Measurements from ENCODE around the gene TMED6. TPM values are rescaled to one million over a fixed set of nuclear protein-coding genes. Genes with fewer than 3 reads are reported as not detected.

TMED6 gene
- total and polyA plus RNA-seq, 2 of the 8 experiments (the other 6 are each of a cell fraction or from before 2014, with no cell fraction given), result not detected

DNA sequence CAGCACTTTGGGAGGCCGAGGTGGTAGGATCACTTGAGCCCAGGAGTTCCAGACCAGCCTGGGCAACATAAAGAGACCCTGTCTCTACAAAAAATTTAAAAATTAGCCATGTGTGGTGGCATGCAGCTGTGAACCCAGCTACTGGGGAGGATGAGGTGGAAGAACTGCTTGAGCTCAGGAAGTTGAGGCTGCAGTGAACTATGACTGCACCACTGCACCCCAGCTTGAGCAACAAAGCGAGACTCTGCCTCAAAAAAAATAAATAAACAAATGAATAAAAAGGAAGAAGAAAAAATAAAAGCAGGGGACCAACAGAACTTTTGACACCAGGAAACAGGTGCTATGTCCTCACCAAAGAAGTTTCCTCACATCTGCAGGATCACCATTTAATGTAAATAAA lies 20.0 kb upstream of the TMED6 start:
- Histone ChIP-seq H2BK5ac (ENCODE audit: low read depth, low read length) (no peak overlapping the region), H3K18ac (ENCODE audit: extremely low read depth, low read length) (no peak overlapping the region), H3K36me3 (ENCODE audit: control insufficient read depth in 2 of 4, insufficient read depth in 4 of 4, low read length in 3 of 4) (peaks cover 8 to 47% (median 34%) of the 10 kb centered on the region in 4 experiments), H4K91ac (replicated peaks; ENCODE audit: insufficient read length, low read length) (no peak overlapping the region), H3K27me3 (replicated peaks in 1 of 4; ENCODE audit: control insufficient read depth in 3 of 4, extremely low read depth in 1 of 4, insufficient read depth in 3 of 4, low read length in 3 of 4) (no peaks in the 10 kb centered on the region), H3K23ac (ENCODE audit: insufficient read length) (no peak overlapping the region), H3K4ac (replicated peaks; ENCODE audit: insufficient read length, low read depth, low read length) (no peak overlapping the region), H3K79me2 (ENCODE audit: control insufficient read depth in 1 of 2, insufficient read depth in 2 of 2, low read length in 2 of 2) (no peaks in the 10 kb centered on the region), H2AFZ (ENCODE audit: low read length) (no peak overlapping the region), H3K27ac (ENCODE audit: low read depth, low read length) (no peak overlapping the region), H3K14ac (ENCODE audit: insufficient read length) (no peak overlapping the region), H3K79me1 (ENCODE audit: low read depth, low read length) (no peaks in the 10 kb centered on the region), H3K4me2 (ENCODE audit: insufficient read depth in 1 of 2, low read depth in 2 of 2, low read length in 2 of 2) (no peak overlapping the region), H3K56ac (replicated peaks; ENCODE audit: insufficient read length, low read depth, low read length) (no peak overlapping the region), H2BK20ac (ENCODE audit: low read length) (no peak overlapping the region), H2BK120ac (replicated peaks; ENCODE audit: low read depth, low read length) (no peak overlapping the region), H4K5ac (ENCODE audit: insufficient read length, low read depth, low read length) (no peak overlapping the region), H4K8ac (ENCODE audit: extremely low read depth, insufficient read depth, low read length) (no peak overlapping the region), H3K23me2 (ENCODE audit: low read depth, low read length) (no peaks in the 10 kb centered on the region), H4K20me1 (replicated peaks in 1 of 2; ENCODE audit: control insufficient read depth in 1 of 2, insufficient read depth in 2 of 2, low read length in 2 of 2) (peaks cover 0 to 4% of the 10 kb centered on the region in 2 experiments), H2AK5ac (ENCODE audit: low read depth, low read length) (no peak overlapping the region), H3K4me3 (ENCODE audit: extremely low read depth in 1 of 4, insufficient read depth in 2 of 4, low read depth in 3 of 4, low read length in 4 of 4) (no peak overlapping the region), H3K4me1 (replicated peaks in 1 of 4; ENCODE audit: control insufficient read depth in 3 of 4, insufficient read depth in 4 of 4, low read length in 3 of 4) (no peaks in the 10 kb centered on the region), H3K9ac (replicated peaks in 1 of 4; ENCODE audit: extremely low read depth in 1 of 4, low read depth in 3 of 4, low read length in 3 of 4) (no peak overlapping the region), H2BK12ac (ENCODE audit: low read depth, low read length) (no peak overlapping the region), H2BK15ac (ENCODE audit: low read length) (no peak overlapping the region), H3K9me3 (ENCODE audit: insufficient read depth in 2 of 2, low read depth in 1 of 2, low read length in 1 of 2) (no peaks in the 10 kb centered on the region)
- POLR2A ChIA-PET (ENCODE audit: partially characterized antibody), result no interaction called here
- CTCF ChIA-PET (ENCODE audit: partially characterized antibody), result no interaction called here
- DNase-seq (ENCODE audit: low read depth in 1 of 2, low spot score in 2 of 2) (no peak), FAIRE-seq (no peak)
- 94% methylated on average over 2 of the region's 2 CpGs; no CpG with 5 or more reads in 1 of the 2 experiments for WGBS, 2 experiments (ENCODE audit: extremely low coverage in 1 of 2, insufficient coverage in 1 of 2, insufficient read length in 1 of 2, insufficient replicate concordance in 2 of 2, low coverage in 1 of 2, low lambda C conversion rate in 2 of 2, missing lambda C conversion rate in 1 of 2)
- TF ChIP-seq JUND (IDR thresholded peaks at IDR 0.05; ENCODE audit: low read length), result no peak
- no peak for TF ChIP-seq RNF2 (IDR thresholded peaks at IDR 0.05; ENCODE audit: borderline replicate concordance, low read depth, low read length, missing control alignments, poor library complexity, severe bottlenecking)
- no peak for TF ChIP-seq SP1 (IDR thresholded peaks at IDR 0.05; ENCODE audit: low read depth, low read length)
- no peak for TF ChIP-seq CBX5 (IDR thresholded peaks at IDR 0.05; ENCODE audit: low read depth, low read length)
- no peak for TF ChIP-seq ASH2L (IDR thresholded peaks at IDR 0.05; ENCODE audit: low read length)
- TF ChIP-seq RAD21 (IDR thresholded peaks at IDR 0.05 in 1 of 2, conservative IDR thresholded peaks at IDR 0.05 in 1 of 2; ENCODE audit: low read depth in 2 of 2, low read length in 2 of 2), result no peak
- no peak for TF ChIP-seq FOSL1 (IDR thresholded peaks at IDR 0.05; ENCODE audit: insufficient read depth, low read depth, low read length)
- no peak for TF ChIP-seq CREB1 (IDR thresholded peaks at IDR 0.05)
- TF ChIP-seq TAF7 (optimal IDR thresholded peaks at IDR 0.05; ENCODE audit: borderline replicate concordance, low read depth, low read length), result no peak
- TF ChIP-seq YY1 (IDR thresholded peaks at IDR 0.05; ENCODE audit: low read depth, low read length), result no peak
- no peak for TF ChIP-seq RBBP5 (IDR thresholded peaks at IDR 0.05; ENCODE audit: borderline replicate concordance, low read depth, low read length)
- TF ChIP-seq EZH2 (IDR thresholded peaks at IDR 0.05; ENCODE audit: low read depth, low read length, severe bottlenecking), result no peak
- TF ChIP-seq TAF1 (IDR thresholded peaks at IDR 0.05; ENCODE audit: low read depth, low read length), result no peak
- TF ChIP-seq EP300 (IDR thresholded peaks at IDR 0.05; ENCODE audit: borderline replicate concordance in 1 of 2, low read depth in 2 of 2, low read length in 2 of 2), result no peak
